Measurements from ENCODE around the gene GRXCR2.

GRXCR2 gene

DNA sequence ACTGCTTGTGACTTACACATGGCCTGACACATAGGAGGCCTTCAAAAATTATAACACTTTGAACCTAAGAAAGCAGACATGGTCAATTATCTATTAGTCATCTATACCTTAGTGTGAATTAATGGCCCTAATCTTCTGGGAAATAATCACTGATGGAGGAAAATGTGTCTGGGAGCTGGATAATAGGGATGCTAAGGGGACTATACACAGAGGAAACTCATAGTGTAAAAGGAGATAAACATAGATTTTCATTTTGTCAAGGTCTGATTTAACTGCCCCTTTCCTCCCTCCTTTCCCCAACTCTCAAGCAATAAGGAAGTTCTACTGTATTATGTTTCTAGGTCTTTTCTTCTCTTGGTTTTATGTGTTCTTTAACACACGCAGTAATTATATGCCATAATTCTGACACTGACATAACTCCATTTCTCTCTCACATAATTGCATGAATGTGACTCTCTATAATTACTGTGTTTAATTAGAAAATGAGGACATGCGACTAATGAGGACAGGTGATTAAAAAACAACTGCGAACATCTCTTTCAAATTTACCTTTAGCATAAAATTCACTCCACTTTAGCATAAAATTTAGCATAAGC lies 18.9 kb downstream of the GRXCR2 start:
- no peaks in the 10 kb centered on the region for H3K9me3 Mint-ChIP-seq
- H3K4me1 Mint-ChIP-seq = peaks cover 37% of the 10 kb centered on the region
- H3K36me3 Mint-ChIP-seq (ENCODE audit: low read depth) = no peaks in the 10 kb centered on the region

DNA sequence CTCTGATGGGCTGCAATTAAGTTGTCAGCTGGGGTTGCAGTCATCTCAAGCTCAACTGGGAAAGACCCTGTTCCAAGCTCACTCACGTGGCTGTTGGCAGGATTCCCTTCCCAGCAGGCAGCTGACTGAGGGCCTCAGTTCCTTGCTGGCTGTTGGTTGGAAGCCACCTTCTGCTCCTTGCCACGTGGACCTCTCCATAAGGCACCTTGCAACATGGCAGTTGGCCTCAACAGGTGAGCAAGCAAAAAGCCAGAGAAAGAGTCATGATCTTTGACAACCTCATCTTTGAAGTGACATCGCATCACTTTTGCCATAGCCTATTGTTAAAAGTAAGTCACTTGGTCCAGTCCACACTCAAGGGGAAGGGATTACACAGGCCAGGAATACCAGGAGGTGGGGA lies 19.8 kb downstream of the GRXCR2 start:
- TF ChIP-seq, protein P1, sequence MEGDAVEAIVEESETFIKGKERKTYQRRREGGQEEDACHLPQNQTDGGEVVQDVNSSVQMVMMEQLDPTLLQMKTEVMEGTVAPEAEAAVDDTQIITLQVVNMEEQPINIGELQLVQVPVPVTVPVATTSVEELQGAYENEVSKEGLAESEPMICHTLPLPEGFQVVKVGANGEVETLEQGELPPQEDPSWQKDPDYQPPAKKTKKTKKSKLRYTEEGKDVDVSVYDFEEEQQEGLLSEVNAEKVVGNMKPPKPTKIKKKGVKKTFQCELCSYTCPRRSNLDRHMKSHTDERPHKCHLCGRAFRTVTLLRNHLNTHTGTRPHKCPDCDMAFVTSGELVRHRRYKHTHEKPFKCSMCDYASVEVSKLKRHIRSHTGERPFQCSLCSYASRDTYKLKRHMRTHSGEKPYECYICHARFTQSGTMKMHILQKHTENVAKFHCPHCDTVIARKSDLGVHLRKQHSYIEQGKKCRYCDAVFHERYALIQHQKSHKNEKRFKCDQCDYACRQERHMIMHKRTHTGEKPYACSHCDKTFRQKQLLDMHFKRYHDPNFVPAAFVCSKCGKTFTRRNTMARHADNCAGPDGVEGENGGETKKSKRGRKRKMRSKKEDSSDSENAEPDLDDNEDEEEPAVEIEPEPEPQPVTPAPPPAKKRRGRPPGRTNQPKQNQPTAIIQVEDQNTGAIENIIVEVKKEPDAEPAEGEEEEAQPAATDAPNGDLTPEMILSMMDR (IDR thresholded peaks at IDR 0.05) = no peak
- DNase-seq = no peak
- no peak overlapping the region for H3K27ac Mint-ChIP-seq
- no peaks in the 10 kb centered on the region for H3K9me3 Mint-ChIP-seq
- H3K4me1 Mint-ChIP-seq = peaks cover 34% of the 10 kb centered on the region
- no peak overlapping the region for H3K4me3 Mint-ChIP-seq
- no peaks in the 10 kb centered on the region for H3K27me3 Mint-ChIP-seq (ENCODE audit: low read depth, poor library complexity)
- H3K36me3 Mint-ChIP-seq (ENCODE audit: low read depth) = no peaks in the 10 kb centered on the region

More for the DNA sequence above, 18.9 kb downstream of the GRXCR2 start:
- TF ChIP-seq, protein P1 (IDR thresholded peaks at IDR 0.05) = no peak
- DNase-seq = no peak
- no peak overlapping the region for H3K4me3 Mint-ChIP-seq
- no peaks in the 10 kb centered on the region for H3K27me3 Mint-ChIP-seq (ENCODE audit: low read depth, poor library complexity)
- H3K27ac Mint-ChIP-seq = no peak overlapping the region

GRCh38 chr5:145848854-145849253 lies 24.0 kb downstream of the GRXCR2 start:
- no peak overlapping the region for H3K4me3 Mint-ChIP-seq
- TF ChIP-seq, protein P1 (IDR thresholded peaks at IDR 0.05) = no peak
- no peaks in the 10 kb centered on the region for H3K36me3 Mint-ChIP-seq (ENCODE audit: low read depth)
- H3K27me3 Mint-ChIP-seq (ENCODE audit: low read depth, poor library complexity) = no peaks in the 10 kb centered on the region
- peaks cover 2% of the 10 kb centered on the region for H3K4me1 Mint-ChIP-seq
- no peak overlapping the region for H3K27ac Mint-ChIP-seq
- DNase-seq = no peak
- no peaks in the 10 kb centered on the region for H3K9me3 Mint-ChIP-seq

DNA sequence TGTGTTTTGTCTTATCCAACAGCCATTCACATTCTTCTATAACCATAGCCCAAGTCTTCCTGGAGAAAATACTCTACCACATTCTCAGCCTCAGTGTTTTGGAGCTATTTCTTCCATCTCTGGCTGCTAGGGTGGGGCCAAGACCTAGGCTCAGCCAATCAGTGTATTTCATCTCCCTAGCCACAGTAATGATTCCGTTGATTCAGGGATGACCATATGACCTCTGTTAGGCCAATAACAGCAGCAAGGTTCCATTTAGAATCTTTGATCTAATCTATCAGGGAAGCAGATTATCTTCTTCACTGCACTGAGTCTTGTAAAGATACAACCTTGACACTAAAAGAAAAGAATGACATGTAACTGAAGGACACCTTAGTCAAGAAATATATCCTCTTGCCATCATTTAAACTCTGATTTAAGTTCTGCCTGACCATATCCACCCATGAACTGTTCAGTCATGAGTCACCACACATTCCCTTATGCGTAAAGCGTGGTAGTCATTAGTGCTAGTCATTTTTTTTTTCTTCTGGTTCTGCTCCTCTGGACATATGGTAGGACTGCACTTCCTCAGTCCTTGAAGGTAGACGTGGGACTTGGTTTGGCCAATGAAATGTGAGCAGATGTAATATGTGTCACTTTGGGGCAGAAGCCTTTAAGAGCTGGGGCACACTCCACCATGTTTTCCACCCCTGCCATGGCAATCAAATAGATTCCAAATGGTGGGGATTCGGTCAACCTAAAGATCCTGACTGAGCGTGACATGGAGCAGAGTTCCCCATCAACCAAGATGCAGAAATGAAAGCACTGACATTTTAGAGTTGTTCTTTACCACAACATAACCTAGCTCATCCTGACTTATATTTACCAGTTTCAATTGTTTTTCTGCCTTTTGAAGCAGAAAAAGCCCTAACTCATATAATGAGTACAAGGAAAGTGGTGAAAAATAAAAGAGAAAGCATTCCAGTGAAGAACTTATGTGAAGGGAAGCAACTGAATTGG lies 25.0 kb downstream of the GRXCR2 start:
- DNase-seq = no peak
- no peaks in the 10 kb centered on the region for H3K4me1 Mint-ChIP-seq
- no peaks in the 10 kb centered on the region for H3K36me3 Mint-ChIP-seq (ENCODE audit: low read depth)
- no peak overlapping the region for H3K27ac Mint-ChIP-seq
- no peak overlapping the region for H3K4me3 Mint-ChIP-seq
- H3K9me3 Mint-ChIP-seq = no peaks in the 10 kb centered on the region
- no peaks in the 10 kb centered on the region for H3K27me3 Mint-ChIP-seq (ENCODE audit: low read depth, poor library complexity)
- TF ChIP-seq, protein P1 (IDR thresholded peaks at IDR 0.05) = no peak

- Mint-ChIP-seq H3K36me3 (ENCODE audit: low read depth) (no peaks in the 10 kb centered on the region), H3K4me3 (no peak overlapping the region)
- no peak for DNase-seq
Measured at GRCh38 chr5:145846081-145846480, 26.7 kb downstream of the GRXCR2 start.

More at GRCh38 chr5:145846081-145846480, 26.7 kb downstream of the GRXCR2 start:
- no peaks in the 10 kb centered on the region for H3K9me3 Mint-ChIP-seq
- H3K27me3 Mint-ChIP-seq (ENCODE audit: low read depth, poor library complexity) = no peaks in the 10 kb centered on the region
- TF ChIP-seq, protein P1 (IDR thresholded peaks at IDR 0.05) = no peak
- no peak overlapping the region for H3K27ac Mint-ChIP-seq
- H3K4me1 Mint-ChIP-seq = no peaks in the 10 kb centered on the region
